ENCODE measurements around the gene SOWAHD. TPM values are rescaled to one million over a fixed set of nuclear protein-coding genes. Genes with fewer than 3 reads are reported as not detected.

The SOWAHD gene
- polyA plus RNA-seq (ENCODE audit: low read depth in 6 of 6) = 10 to 100 TPM in 2 of 6 donors, 1 to 10 TPM in 4; 1.7 to 21.9 (median 8.7) TPM

DNA sequence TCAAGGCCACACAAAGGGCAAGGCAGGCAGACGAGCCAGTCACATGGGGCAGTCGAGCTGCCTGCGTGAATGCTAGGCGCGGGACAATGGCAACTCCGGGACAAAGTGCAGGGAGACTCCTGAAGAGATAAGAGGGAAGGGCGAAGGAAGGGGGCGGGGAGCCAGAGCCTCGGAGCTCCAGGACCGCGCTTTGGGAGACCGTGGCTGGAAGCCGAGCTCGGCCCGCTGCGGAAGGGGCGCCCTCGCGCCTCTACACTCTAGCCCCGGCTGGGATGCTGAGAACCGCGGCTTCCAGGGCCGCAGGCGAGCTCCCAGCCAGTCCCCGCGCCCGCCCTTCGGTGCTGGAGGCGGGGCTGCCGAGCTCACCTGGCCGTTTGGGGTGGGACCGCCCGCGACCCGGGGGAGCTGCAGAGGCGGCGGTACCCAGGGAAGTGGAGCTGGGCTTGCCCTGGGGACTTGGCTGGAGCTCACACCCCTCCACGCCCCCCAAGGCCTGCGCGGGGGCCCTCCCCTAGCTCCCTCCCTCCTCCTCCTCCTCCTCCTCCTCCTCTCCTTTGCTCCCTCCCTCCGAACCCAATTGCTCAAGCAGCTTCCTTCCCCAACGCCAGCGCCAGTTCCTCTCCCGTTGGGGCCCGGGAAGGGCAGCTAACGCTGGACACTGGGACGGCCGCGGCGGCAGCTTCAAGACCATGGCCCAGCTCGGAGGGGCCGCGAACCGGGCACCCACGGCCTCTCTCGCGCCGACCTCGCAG, at the start of gene SOWAHD:
TSS of gene SOWAHD (plus strand) at position 610 of the 752 bp plus-strand sequence. CDS start at position 690, 80 bp downstream.
- peaks cover 0 to 11% (median 0%) of the 10 kb centered on the region in 3 donors for H3K27me3 Mint-ChIP-seq
- peak; percentile 21 to 30 for ATAC-seq (ENCODE audit: low read depth in 2 of 2)
- peak within 1 kb of the TSS; percentile 62 to 95 (median 84) for H3K27ac Mint-ChIP-seq
- DNase-seq = peak; percentile 31
- H3K36me3 Mint-ChIP-seq = no peaks in the 10 kb centered on the region
- H3K9me3 Mint-ChIP-seq = peaks cover 0 to 2% (median 0%) of the 10 kb centered on the region in 7 donors
- peaks cover 50 to 74% (median 60%) of the 10 kb centered on the region in 3 donors for H3K4me1 Mint-ChIP-seq
- peak within 1 kb of the TSS; percentile 78 to 98 (median 90) for H3K4me3 Mint-ChIP-seq

GRCh38 chrX:119708936-119709335, 49.5 kb upstream of the SOWAHD start:
- peak overlapping the region in 2 of 6 donors; percentile 19 to 49 for H3K27ac Mint-ChIP-seq
- no peaks in the 10 kb centered on the region for H3K27me3 Mint-ChIP-seq
- H3K9me3 Mint-ChIP-seq = peaks cover 0 to 3% (median 0%) of the 10 kb centered on the region in 7 donors

GRCh38 chrX:119709630-119710029, 48.8 kb upstream of the SOWAHD start:
- no peaks in the 10 kb centered on the region for H3K36me3 Mint-ChIP-seq

More at GRCh38 chrX:119708936-119709335, 49.5 kb upstream of the SOWAHD start:
- Mint-ChIP-seq H3K4me1 (peaks cover 0 to 30% (median 8%) of the 10 kb centered on the region in 3 donors), H3K36me3 (no peaks in the 10 kb centered on the region), H3K4me3 (no peak overlapping the region)
- ATAC-seq (ENCODE audit: low read depth in 2 of 2) (no peak), DNase-seq (no peak)

GRCh38 chrX:119721487-119721886, 36.9 kb upstream of the SOWAHD start:
- Mint-ChIP-seq H3K9me3 (peaks cover 0 to 1% (median 0%) of the 10 kb centered on the region in 7 donors), H3K4me3 (peak overlapping the region in 1 of 8 donors; percentile 35), H3K4me1 (no peaks in the 10 kb centered on the region), H3K36me3 (no peaks in the 10 kb centered on the region), H3K27me3 (no peaks in the 10 kb centered on the region), H3K27ac (peak overlapping the region in 1 of 6 donors; percentile 30)
- DNase-seq = no peak
- no peak for ATAC-seq (ENCODE audit: low read depth in 2 of 2)

More at GRCh38 chrX:119709630-119710029, 48.8 kb upstream of the SOWAHD start:
- Mint-ChIP-seq H3K4me1 (peaks cover 0 to 28% (median 4%) of the 10 kb centered on the region in 3 donors), H3K9me3 (peaks cover 0 to 3% (median 0%) of the 10 kb centered on the region in 7 donors), H3K4me3 (no peak overlapping the region), H3K27ac (no peak overlapping the region), H3K27me3 (no peaks in the 10 kb centered on the region)
- DNase-seq (no peak), ATAC-seq (ENCODE audit: low read depth in 2 of 2) (no peak)

- no peak for ATAC-seq (ENCODE audit: low read depth in 2 of 2)
- H3K27me3 Mint-ChIP-seq = no peaks in the 10 kb centered on the region
- DNase-seq = no peak
- H3K36me3 Mint-ChIP-seq = no peaks in the 10 kb centered on the region
- H3K27ac Mint-ChIP-seq = no peak overlapping the region
- no peak overlapping the region for H3K4me3 Mint-ChIP-seq
- H3K9me3 Mint-ChIP-seq = peaks cover 0 to 1% (median 0%) of the 10 kb centered on the region in 7 donors
- no peaks in the 10 kb centered on the region for H3K4me1 Mint-ChIP-seq
Observed at GRCh38 chrX:119721926-119722325, 36.5 kb upstream of the SOWAHD start.

GRCh38 chrX:119726900-119727555, 31.4 kb upstream of the SOWAHD start:
- Mint-ChIP-seq H3K36me3 (no peaks in the 10 kb centered on the region), H3K4me1 (peaks cover 0 to 7% (median 4%) of the 10 kb centered on the region in 3 donors), H3K9me3 (peaks cover 0 to 1% (median 0%) of the 10 kb centered on the region in 7 donors), H3K27me3 (peaks cover 0 to 14% (median 10%) of the 10 kb centered on the region in 3 donors), H3K27ac (peak overlapping the region in 2 of 6 donors; percentile 41 to 74), H3K4me3 (no peak overlapping the region)
- no peak for ATAC-seq (ENCODE audit: low read depth in 2 of 2)
- DNase-seq = no peak

DNA sequence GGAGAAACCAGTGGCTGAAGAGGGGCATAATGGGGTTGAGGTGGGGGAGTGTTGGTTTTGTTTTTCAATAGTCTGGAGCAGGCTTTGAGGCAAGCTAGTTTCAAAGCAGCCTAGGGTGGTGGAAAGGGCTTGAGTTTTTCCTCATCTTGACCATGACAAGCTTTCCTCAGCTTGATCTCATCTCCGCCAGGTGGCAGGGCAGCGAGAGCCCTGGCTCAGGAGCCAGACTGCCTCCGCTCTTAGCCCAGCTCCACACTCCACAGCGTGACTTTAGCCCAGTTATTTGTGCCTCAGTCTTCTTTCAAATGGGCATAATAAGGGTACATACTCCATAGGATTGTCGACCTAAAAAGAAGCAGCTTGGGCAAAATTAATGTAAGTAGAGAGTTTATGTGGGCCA, 29.9 kb upstream of the SOWAHD start:
- Mint-ChIP-seq H3K4me3 (no peak overlapping the region), H3K4me1 (peaks cover 0 to 7% (median 4%) of the 10 kb centered on the region in 3 donors), H3K9me3 (peaks cover 0 to 1% (median 0%) of the 10 kb centered on the region in 7 donors), H3K27me3 (peaks cover 0 to 23% (median 10%) of the 10 kb centered on the region in 3 donors), H3K27ac (no peak overlapping the region), H3K36me3 (no peaks in the 10 kb centered on the region)
- DNase-seq = no peak
- ATAC-seq (ENCODE audit: low read depth in 2 of 2) = no peak

- H3K27ac Mint-ChIP-seq = peak overlapping the region in 1 of 6 donors; percentile 47
- H3K4me1 Mint-ChIP-seq = peaks cover under 1 to 7% (median 4%) of the 10 kb centered on the region in 3 donors
- H3K9me3 Mint-ChIP-seq = peaks cover 0 to 1% (median 0%) of the 10 kb centered on the region in 7 donors
- peak; percentile 60 for DNase-seq
- peaks cover 0 to 23% (median 10%) of the 10 kb centered on the region in 3 donors for H3K27me3 Mint-ChIP-seq
- peak; percentile 47 to 72 for ATAC-seq (ENCODE audit: low read depth in 2 of 2)
- peak overlapping the region in 2 of 8 donors; percentile 22 to 61 for H3K4me3 Mint-ChIP-seq
- no peaks in the 10 kb centered on the region for H3K36me3 Mint-ChIP-seq
Observed at GRCh38 chrX:119729408-119730201, 28.8 kb upstream of the SOWAHD start.

- Mint-ChIP-seq H3K4me3 (no peak overlapping the region), H3K9me3 (no peaks in the 10 kb centered on the region), H3K27ac (no peak overlapping the region), H3K27me3 (peaks cover 0 to 28% (median 10%) of the 10 kb centered on the region in 3 donors), H3K4me1 (peaks cover 0 to 5% (median 5%) of the 10 kb centered on the region in 3 donors), H3K36me3 (no peaks in the 10 kb centered on the region)
- DNase-seq = no peak
- ATAC-seq (ENCODE audit: low read depth in 2 of 2) = no peak
Observed at GRCh38 chrX:119734897-119735339, 23.5 kb upstream of the SOWAHD start.

DNA sequence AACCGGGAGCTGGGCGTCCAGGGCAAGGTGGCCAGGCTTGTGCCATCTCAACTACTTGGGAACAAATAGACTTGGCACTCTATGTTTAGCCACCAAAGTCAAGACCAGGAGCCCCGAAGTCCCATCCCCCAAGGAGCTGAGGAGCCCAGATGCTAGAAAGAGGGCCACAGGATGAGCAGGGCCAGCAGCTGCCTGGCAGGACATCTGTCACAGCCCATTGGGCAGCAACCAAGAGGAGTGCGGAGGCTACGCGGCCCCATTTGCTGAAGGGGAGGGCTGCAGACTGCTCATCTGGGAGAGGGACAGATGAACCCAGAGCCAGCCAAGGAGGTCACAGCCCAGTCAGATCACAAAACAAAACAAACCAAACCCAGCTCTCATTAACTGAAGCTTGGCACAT, 22.9 kb upstream of the SOWAHD start:
- no peaks in the 10 kb centered on the region for H3K9me3 Mint-ChIP-seq
- ATAC-seq (ENCODE audit: low read depth in 2 of 2) (no peak), DNase-seq (no peak)
- H3K27me3 Mint-ChIP-seq = peaks cover 0 to 28% (median 10%) of the 10 kb centered on the region in 3 donors
- H3K4me1 Mint-ChIP-seq = peaks cover 0 to 5% (median 5%) of the 10 kb centered on the region in 3 donors
- no peak overlapping the region for H3K4me3 Mint-ChIP-seq
- H3K36me3 Mint-ChIP-seq = no peaks in the 10 kb centered on the region
- H3K27ac Mint-ChIP-seq = no peak overlapping the region

- peaks cover 0 to 22% (median 7%) of the 10 kb centered on the region in 3 donors for H3K27me3 Mint-ChIP-seq
- H3K27ac Mint-ChIP-seq = no peak overlapping the region
- H3K4me3 Mint-ChIP-seq = no peak overlapping the region
- H3K36me3 Mint-ChIP-seq = no peaks in the 10 kb centered on the region
- H3K9me3 Mint-ChIP-seq = no peaks in the 10 kb centered on the region
- ATAC-seq (ENCODE audit: low read depth in 2 of 2) (no peak), DNase-seq (no peak)
- H3K4me1 Mint-ChIP-seq = peaks cover 0 to 5% (median under 1%) of the 10 kb centered on the region in 3 donors
Observed at GRCh38 chrX:119736206-119736764, 22.1 kb upstream of the SOWAHD start.

DNA sequence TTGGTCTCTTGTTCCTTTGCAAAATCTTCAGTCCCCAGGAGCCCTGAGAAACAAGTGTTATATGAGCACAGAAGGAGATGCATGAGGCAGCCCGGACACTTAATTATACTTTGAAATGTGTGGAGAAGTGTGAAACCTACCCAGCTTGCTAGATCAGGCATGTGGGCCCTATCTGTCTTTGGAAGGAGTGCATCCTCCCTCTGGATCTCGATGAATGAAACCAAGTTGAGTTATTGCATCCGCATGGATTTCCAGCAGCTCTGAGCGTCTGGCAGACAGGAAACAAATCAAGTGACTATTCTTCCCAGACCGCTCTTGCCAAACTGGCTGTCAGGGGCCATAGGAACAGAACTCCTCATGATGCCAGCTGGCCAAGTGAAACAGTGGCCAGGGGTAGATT, 19.6 kb upstream of the SOWAHD start:
- Mint-ChIP-seq H3K27me3 (peaks cover 0 to 5% (median 0%) of the 10 kb centered on the region in 3 donors), H3K27ac (no peak overlapping the region), H3K36me3 (no peaks in the 10 kb centered on the region), H3K4me1 (peaks cover 0 to 5% (median 0%) of the 10 kb centered on the region in 3 donors), H3K9me3 (no peaks in the 10 kb centered on the region), H3K4me3 (no peak overlapping the region)
- DNase-seq = no peak
- no peak for ATAC-seq (ENCODE audit: low read depth in 2 of 2)

All from naive B cell (primary cell).